Liver (tissue), 2 donors: ENCODE data around the gene SIGLEC7.

Source experiments
- CTCF ChIP-seq: fragments of 150-350 bp; IDR thresholded peaks from 2 replicates; pipeline ENCODE4 v1.5.1; 2017; ENCODE audit warnings: improper control_type of control experiment, low read depth, low read length; ENCODE audit not compliant: missing input control
- REST ChIP-seq: IDR thresholded peaks from 2 replicates; pipeline ENCODE4 v1.6.1; 2016; ENCODE audit warnings: antibody characterized with exemption, mild to moderate bottlenecking
- donor health status: healthy.

DNA sequence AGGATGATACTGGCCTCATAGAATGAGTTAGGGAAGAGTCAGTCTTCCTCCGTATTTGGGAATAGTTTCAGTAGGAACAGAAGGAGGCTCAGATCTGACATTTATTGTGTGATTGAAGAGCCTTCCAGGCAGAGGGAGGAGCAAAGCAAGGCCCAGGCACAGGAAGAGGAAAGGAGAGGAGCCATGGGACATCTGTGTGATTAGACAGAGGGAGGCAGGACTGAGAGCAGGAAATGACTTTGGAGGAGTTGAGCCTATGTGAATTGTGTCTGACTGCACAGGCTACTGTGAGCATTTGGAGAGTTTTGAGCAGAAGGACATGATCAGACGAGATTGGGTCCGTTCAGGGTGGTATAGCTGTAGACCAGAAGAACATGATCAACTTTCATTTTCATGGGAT lies 8.5 kb downstream of the SIGLEC7 start:
- TF ChIP-seq REST, result no peak
- TF ChIP-seq CTCF, result no peak
